NCI-H1092 treated with DMSO at 0.1 percent for 48 hours (cell line): ENCODE results near the gene PTH2R.
"Not testable (repeated sequence)": the region's sequence is repeated elsewhere in the genome, so short reads cannot be mapped to it uniquely, and the experiment has no call there.

Experiments used
- DNase-seq: peaks from one replicate; lab custom pipeline; 2025; lab: John Stamatoyannopoulos, UW

The PTH2R gene

GRCh38 chr2:208396796-208397195 is 9.8 kb upstream of the PTH2R start:
- not testable (repeated sequence) for DNase-seq

- DNase-seq: no peak
Observed at GRCh38 chr2:208399201-208399600, 7.4 kb upstream of the PTH2R start.

- peak; percentile 48 for DNase-seq
Observed at GRCh38 chr2:208407667-208408066, 1.1 kb downstream of the PTH2R start.

GRCh38 chr2:208413931-208414330 is 7.3 kb downstream of the PTH2R start:
- DNase-seq: no peak

- no peak for DNase-seq
Observed at GRCh38 chr2:208415255-208415654, 8.7 kb downstream of the PTH2R start.

- DNase-seq: no peak
Observed at GRCh38 chr2:208415897-208416296, 9.3 kb downstream of the PTH2R start.

- DNase-seq: no peak
Observed at GRCh38 chr2:208426412-208427045, 19.9 kb downstream of the PTH2R start.

GRCh38 chr2:208437755-208438154 is 31.2 kb downstream of the PTH2R start:
- no peak for DNase-seq

GRCh38 chr2:208440716-208441115 is 34.1 kb downstream of the PTH2R start:
- no peak for DNase-seq

- DNase-seq: no peak
Observed at GRCh38 chr2:208441951-208442350, 35.4 kb downstream of the PTH2R start.

- DNase-seq: not testable (repeated sequence)
Observed at GRCh38 chr2:208447447-208447846, 40.9 kb downstream of the PTH2R start.

- DNase-seq: no peak
Observed at GRCh38 chr2:208451061-208451460, 44.5 kb downstream of the PTH2R start.

- no peak for DNase-seq
Observed at GRCh38 chr2:208454861-208455260, 48.3 kb downstream of the PTH2R start.

- no peak for DNase-seq
Observed at GRCh38 chr2:208463721-208464120, 57.1 kb downstream of the PTH2R start.

GRCh38 chr2:208464205-208464604 is 57.6 kb downstream of the PTH2R start:
- no peak for DNase-seq

GRCh38 chr2:208466151-208466919 is 59.7 kb downstream of the PTH2R start:
- DNase-seq: peak; percentile 81

- no peak for DNase-seq
Observed at GRCh38 chr2:208466920-208467298, 60.3 kb downstream of the PTH2R start.

- no peak for DNase-seq
Observed at GRCh38 chr2:208467564-208467963, 61.0 kb downstream of the PTH2R start.

GRCh38 chr2:208477741-208478140 is 71.1 kb downstream of the PTH2R start:
- DNase-seq: no peak

GRCh38 chr2:208479342-208479741 is 72.8 kb downstream of the PTH2R start:
- DNase-seq: no peak

- not testable (repeated sequence) for DNase-seq
Observed at GRCh38 chr2:208481945-208482344, 75.4 kb downstream of the PTH2R start.

- not testable (repeated sequence) for DNase-seq
Observed at GRCh38 chr2:208482453-208483015, 75.9 kb downstream of the PTH2R start.

GRCh38 chr2:208485390-208485789 is 78.8 kb downstream of the PTH2R start:
- DNase-seq: no peak
